IPS DF 6.9 (cell line): ENCODE data around the gene ATXN8OS.
"Not testable (repeated sequence)": the region's sequence is repeated elsewhere in the genome, so short reads cannot be mapped to it uniquely, and the experiment has no call there.

Experiments
- DNase-seq: peaks from one replicate; pipeline ENCODE4 v3.0.0-alpha.2; 2013; ENCODE audit warnings: low read depth, low spot score
- H3K27ac ChIP-seq: one replicate; pipeline ENCODE4 v1.5.1; 2013; ENCODE audit warnings: low read length, control low read depth
- H3K27me3 ChIP-seq: 2 replicates; pipeline ENCODE4 v1.6.1; 2013; ENCODE audit warnings: mild to moderate bottlenecking, low read length; ENCODE audit not compliant: control insufficient read depth, insufficient read depth
- H3K36me3 ChIP-seq: 2 replicates; pipeline ENCODE4 v1.6.1; 2013; ENCODE audit warnings: low read length; ENCODE audit not compliant: control insufficient read depth, insufficient read depth
- H3K4me1 ChIP-seq: 2 replicates; pipeline ENCODE4 v1.6.1; 2013; ENCODE audit warnings: low read length; ENCODE audit not compliant: control insufficient read depth, insufficient read depth
- H3K4me3 ChIP-seq: 2 replicates; pipeline ENCODE4 v1.5.1; 2013; ENCODE audit warnings: mild to moderate bottlenecking, low read length
- H3K9me3 ChIP-seq: 2 replicates; pipeline ENCODE4 v1.6.1; 2013; ENCODE audit warnings: low read length, inconsistent platforms; ENCODE audit not compliant: control insufficient read depth, insufficient read depth
- WGBS: extraction: QIAGEN DNeasy Blood & Tissue Kit; methylation state at CpG from one replicate; pipeline ENCODE4 v1.1.7; 2013; ENCODE audit warnings: mixed read lengths, missing lambda C conversion rate; ENCODE audit not compliant: insufficient read length, insufficient coverage; 5-methylcytosine and 5-hydroxymethylcytosine counted together

ATXN8OS gene

GRCh38 chr13:70125693-70126092 is 18.1 kb downstream of the ATXN8OS start:
- no peaks in the 10 kb centered on the region for H3K4me1 ChIP-seq
- no peak overlapping the region for H3K4me3 ChIP-seq
- H3K36me3 ChIP-seq, result no peaks in the 10 kb centered on the region
- no peak for DNase-seq
- no peak overlapping the region for H3K27ac ChIP-seq
- no CpG with 5 or more reads among the region's 5 CpGs for WGBS
- no peaks in the 10 kb centered on the region for H3K9me3 ChIP-seq
- H3K27me3 ChIP-seq, result no peaks in the 10 kb centered on the region

GRCh38 chr13:70128098-70128497 is 20.5 kb downstream of the ATXN8OS start:
- Histone ChIP-seq H3K4me3 (no peak overlapping the region), H3K4me1 (no peaks in the 10 kb centered on the region), H3K27ac (no peak overlapping the region), H3K9me3 (no peaks in the 10 kb centered on the region), H3K36me3 (no peaks in the 10 kb centered on the region), H3K27me3 (no peaks in the 10 kb centered on the region)
- no CpG with 5 or more reads among the region's 2 CpGs for WGBS
- DNase-seq, result no peak

GRCh38 chr13:70142658-70143057 is 35.0 kb downstream of the ATXN8OS start:
- H3K9me3 ChIP-seq, H3K36me3 ChIP-seq, H3K27ac ChIP-seq, DNase-seq, H3K4me3 ChIP-seq, H3K27me3 ChIP-seq, H3K4me1 ChIP-seq: not testable (repeated sequence)
- no CpG with 5 or more reads among the region's 12 CpGs for WGBS

DNA sequence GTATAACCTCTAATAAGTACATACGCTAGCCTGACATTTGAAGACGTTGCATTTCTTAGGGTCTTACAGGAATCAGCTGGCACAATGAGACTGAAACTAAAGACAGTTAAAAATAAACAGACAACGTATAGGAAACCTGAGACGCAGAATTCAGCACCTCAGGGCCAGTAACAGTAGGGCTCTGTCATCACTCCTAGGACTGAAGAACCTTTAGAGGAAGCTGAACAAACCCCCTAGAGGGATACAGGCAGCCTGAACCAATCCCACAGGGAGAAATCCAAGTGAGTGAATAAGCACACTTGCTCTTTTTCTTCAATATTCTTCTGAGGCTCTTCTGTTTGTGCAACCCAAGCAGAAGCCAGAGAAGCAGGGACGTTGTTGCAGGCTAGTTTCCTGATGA is 54.5 kb downstream of the ATXN8OS start:
- Histone ChIP-seq H3K36me3 (no peaks in the 10 kb centered on the region), H3K27ac (no peak overlapping the region), H3K9me3 (no peaks in the 10 kb centered on the region), H3K4me3 (no peak overlapping the region), H3K4me1 (no peaks in the 10 kb centered on the region), H3K27me3 (no peaks in the 10 kb centered on the region)
- no CpG with 5 or more reads among the region's 5 CpGs for WGBS
- no peak for DNase-seq

DNA sequence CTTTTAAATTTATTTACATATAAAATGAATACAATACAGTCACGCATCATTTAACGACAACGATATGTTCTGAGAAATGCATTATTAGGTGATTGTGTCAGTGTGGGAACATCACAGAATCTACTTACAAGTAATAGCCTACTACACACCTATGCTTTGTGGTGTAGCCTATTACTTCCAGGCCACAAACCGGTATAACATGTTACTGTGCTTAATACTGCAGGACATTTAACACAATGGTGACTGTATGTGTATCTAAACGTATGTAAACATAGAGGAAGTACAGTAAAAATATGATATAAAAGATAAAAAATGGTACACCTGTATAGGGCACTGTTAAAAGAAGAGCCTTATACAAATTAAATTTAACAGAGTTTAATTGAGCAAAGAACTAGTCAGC is 63.1 kb downstream of the ATXN8OS start:
- H3K9me3 ChIP-seq, result no peaks in the 10 kb centered on the region
- DNase-seq, result no peak
- H3K27me3 ChIP-seq, result no peaks in the 10 kb centered on the region
- no peaks in the 10 kb centered on the region for H3K36me3 ChIP-seq
- WGBS, result no CpG with 5 or more reads among the region's 5 CpGs
- H3K4me3 ChIP-seq, result no peak overlapping the region
- no peak overlapping the region for H3K27ac ChIP-seq
- H3K4me1 ChIP-seq, result no peaks in the 10 kb centered on the region

- Histone ChIP-seq H3K27me3 (no peaks in the 10 kb centered on the region), H3K27ac (no peak overlapping the region), H3K36me3 (no peaks in the 10 kb centered on the region), H3K4me1 (no peaks in the 10 kb centered on the region), H3K9me3 (no peaks in the 10 kb centered on the region), H3K4me3 (no peak overlapping the region)
- DNase-seq, result no peak
- WGBS, result no CpG with 5 or more reads among the region's 3 CpGs
Measured at GRCh38 chr13:70171151-70171550, 63.5 kb downstream of the ATXN8OS start.

DNA sequence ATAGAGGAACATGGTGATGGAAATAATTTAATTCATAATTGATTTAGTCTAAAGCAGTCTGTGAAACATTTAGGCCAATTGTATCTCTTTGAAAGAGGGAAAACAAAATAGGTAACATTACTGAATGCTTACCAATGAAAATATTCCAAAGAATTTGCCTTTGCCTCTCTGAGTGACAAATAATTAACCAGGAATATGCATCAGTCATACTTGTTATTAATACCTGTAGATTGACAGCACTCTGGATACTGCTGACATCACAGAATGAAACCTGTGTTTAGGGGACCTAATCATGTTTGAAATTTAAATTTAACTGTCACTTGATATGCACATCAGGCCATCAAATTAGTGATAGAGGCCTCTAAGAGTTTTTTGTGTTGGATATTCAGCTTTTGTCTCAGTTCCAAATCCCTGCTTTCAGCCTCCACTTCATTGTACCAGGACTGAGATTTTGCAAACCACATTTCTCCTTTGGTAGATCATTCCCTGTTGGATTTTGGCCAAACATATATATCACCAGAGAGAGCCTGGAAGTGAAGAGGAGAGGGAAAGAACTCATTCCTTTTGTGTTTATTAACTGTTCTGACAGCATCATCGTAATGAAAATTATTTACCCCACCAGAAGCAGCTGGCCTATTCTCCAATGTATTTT is 65.4 kb downstream of the ATXN8OS start:
- Histone ChIP-seq H3K9me3 (no peaks in the 10 kb centered on the region), H3K27me3 (no peaks in the 10 kb centered on the region), H3K4me1 (no peaks in the 10 kb centered on the region), H3K4me3 (no peak overlapping the region), H3K36me3 (no peaks in the 10 kb centered on the region), H3K27ac (no peak overlapping the region)
- no peak for DNase-seq
- no CpG with 5 or more reads among the region's 1 CpG for WGBS

GRCh38 chr13:70173598-70173959 is 66.0 kb downstream of the ATXN8OS start:
- DNase-seq, result no peak
- no CpG with 5 or more reads among the region's 1 CpG for WGBS
- Histone ChIP-seq H3K27me3 (no peaks in the 10 kb centered on the region), H3K27ac (no peak overlapping the region), H3K9me3 (no peaks in the 10 kb centered on the region), H3K4me3 (no peak overlapping the region), H3K4me1 (no peaks in the 10 kb centered on the region), H3K36me3 (no peaks in the 10 kb centered on the region)

GRCh38 chr13:70178346-70178745 is 70.7 kb downstream of the ATXN8OS start:
- DNase-seq, result no peak
- Histone ChIP-seq H3K27ac (no peak overlapping the region), H3K4me3 (no peak overlapping the region), H3K9me3 (no peaks in the 10 kb centered on the region), H3K4me1 (no peaks in the 10 kb centered on the region), H3K36me3 (no peaks in the 10 kb centered on the region), H3K27me3 (no peaks in the 10 kb centered on the region)
- WGBS, result no CpG with 5 or more reads among the region's 1 CpG
